ENCODE measurements around the gene TTN.

Gene TTN

DNA sequence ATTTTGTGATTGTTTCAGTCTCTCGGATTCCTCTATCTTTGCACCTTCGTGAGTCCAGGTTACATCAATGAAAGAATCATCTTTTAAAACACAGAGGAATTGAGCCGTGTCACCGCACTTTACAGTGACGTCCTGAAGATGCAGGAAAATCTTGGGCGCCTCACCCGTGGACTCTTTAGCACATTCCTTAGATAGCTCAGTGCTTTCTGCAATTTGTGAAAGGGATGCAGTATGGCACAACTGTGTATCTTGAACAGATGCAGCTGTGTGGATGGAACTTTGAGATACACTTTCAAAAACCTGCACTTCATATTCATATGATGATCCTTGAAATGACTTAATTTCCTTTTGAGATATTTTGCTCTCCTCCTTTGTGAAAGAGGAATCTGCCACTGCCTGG, 50.9 kb downstream of the TTN start:
- Histone ChIP-seq H3K27me3 (ENCODE audit: insufficient read depth, low read depth) (no peaks in the 10 kb centered on the region), H3K4me1 (ENCODE audit: low read depth, poor library complexity, severe bottlenecking) (no peaks in the 10 kb centered on the region), H3K79me2 (ENCODE audit: insufficient read depth, low read depth) (no peaks in the 10 kb centered on the region), H2AFZ (ENCODE audit: low read depth) (no peak overlapping the region), H3K4me2 (no peak overlapping the region), H3K4me3 (IDR thresholded peaks at IDR 0.05; ENCODE audit: insufficient read depth, low read depth, low read length) (no peak overlapping the region), H3K36me3 (ENCODE audit: insufficient read depth) (no peaks in the 10 kb centered on the region), H4K20me1 (ENCODE audit: insufficient read depth) (no peaks in the 10 kb centered on the region), H3K27ac (no peak overlapping the region), H3K9ac (no peak overlapping the region)
- TF ChIP-seq, protein P1, sequence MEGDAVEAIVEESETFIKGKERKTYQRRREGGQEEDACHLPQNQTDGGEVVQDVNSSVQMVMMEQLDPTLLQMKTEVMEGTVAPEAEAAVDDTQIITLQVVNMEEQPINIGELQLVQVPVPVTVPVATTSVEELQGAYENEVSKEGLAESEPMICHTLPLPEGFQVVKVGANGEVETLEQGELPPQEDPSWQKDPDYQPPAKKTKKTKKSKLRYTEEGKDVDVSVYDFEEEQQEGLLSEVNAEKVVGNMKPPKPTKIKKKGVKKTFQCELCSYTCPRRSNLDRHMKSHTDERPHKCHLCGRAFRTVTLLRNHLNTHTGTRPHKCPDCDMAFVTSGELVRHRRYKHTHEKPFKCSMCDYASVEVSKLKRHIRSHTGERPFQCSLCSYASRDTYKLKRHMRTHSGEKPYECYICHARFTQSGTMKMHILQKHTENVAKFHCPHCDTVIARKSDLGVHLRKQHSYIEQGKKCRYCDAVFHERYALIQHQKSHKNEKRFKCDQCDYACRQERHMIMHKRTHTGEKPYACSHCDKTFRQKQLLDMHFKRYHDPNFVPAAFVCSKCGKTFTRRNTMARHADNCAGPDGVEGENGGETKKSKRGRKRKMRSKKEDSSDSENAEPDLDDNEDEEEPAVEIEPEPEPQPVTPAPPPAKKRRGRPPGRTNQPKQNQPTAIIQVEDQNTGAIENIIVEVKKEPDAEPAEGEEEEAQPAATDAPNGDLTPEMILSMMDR (conservative IDR thresholded peaks at IDR 0.05; ENCODE audit: low read depth, low read length), result no peak

DNA sequence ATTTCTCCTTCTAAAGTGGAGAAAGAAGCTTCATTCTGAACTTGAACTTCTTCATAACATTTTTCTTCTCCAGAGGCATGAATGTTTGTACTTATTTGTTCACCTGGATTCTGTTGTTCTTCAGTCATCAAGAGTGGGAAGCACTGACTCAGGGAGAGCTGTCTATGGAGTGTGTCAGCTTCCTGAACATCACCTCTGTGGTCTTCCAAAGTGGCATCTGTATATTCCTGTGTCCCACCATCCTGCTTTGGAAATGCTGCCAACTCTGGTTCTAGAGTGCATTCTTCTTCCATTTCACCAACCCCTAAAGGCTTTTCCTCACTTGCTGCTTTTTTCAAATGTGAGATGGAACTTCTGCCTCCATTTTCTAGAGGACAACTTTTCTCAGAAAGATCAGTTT, 59.5 kb downstream of the TTN start:
- H3K27ac ChIP-seq, result no peak overlapping the region
- no peaks in the 10 kb centered on the region for H4K20me1 ChIP-seq (ENCODE audit: insufficient read depth)
- no peak overlapping the region for H3K9ac ChIP-seq
- H3K4me2 ChIP-seq, result no peak overlapping the region
- TF ChIP-seq, protein P1 (conservative IDR thresholded peaks at IDR 0.05; ENCODE audit: low read depth, low read length), result no peak
- H3K4me1 ChIP-seq (ENCODE audit: low read depth, poor library complexity, severe bottlenecking), result no peaks in the 10 kb centered on the region
- H2AFZ ChIP-seq (ENCODE audit: low read depth), result no peak overlapping the region
- no peaks in the 10 kb centered on the region for H3K36me3 ChIP-seq (ENCODE audit: insufficient read depth)
- H3K79me2 ChIP-seq (ENCODE audit: insufficient read depth, low read depth), result no peaks in the 10 kb centered on the region
- H3K4me3 ChIP-seq (IDR thresholded peaks at IDR 0.05; ENCODE audit: insufficient read depth, low read depth, low read length), result no peak overlapping the region
- H3K27me3 ChIP-seq (ENCODE audit: insufficient read depth, low read depth), result no peaks in the 10 kb centered on the region

DNA sequence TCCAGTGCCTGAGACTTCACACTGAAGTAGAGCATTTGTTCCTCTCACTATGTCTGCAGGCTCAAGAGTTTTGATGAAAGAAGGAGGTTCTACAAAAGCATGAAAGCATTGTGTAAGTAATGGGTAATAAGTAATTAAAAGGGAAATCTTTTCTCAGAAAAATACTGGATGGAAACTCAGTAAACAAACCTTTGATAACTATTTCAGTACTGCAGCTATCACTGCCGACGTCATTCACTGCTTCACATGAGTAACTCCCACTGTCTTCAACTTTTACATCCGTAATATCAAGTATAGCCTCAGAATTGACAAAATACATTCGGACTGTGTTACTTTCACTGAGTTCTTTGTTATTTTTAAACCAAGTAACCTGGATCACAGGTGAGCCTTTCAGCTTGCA, 72.7 kb downstream of the TTN start:
- no peaks in the 10 kb centered on the region for H3K27me3 ChIP-seq (ENCODE audit: insufficient read depth, low read depth)
- H3K4me2 ChIP-seq, result no peak overlapping the region
- no peaks in the 10 kb centered on the region for H4K20me1 ChIP-seq (ENCODE audit: insufficient read depth)
- TF ChIP-seq, protein P1 (conservative IDR thresholded peaks at IDR 0.05; ENCODE audit: low read depth, low read length), result no peak
- H3K4me1 ChIP-seq (ENCODE audit: low read depth, poor library complexity, severe bottlenecking), result no peaks in the 10 kb centered on the region
- no peak overlapping the region for H3K27ac ChIP-seq
- H2AFZ ChIP-seq (ENCODE audit: low read depth), result no peak overlapping the region
- H3K4me3 ChIP-seq (IDR thresholded peaks at IDR 0.05; ENCODE audit: insufficient read depth, low read depth, low read length), result no peak overlapping the region
- H3K9ac ChIP-seq, result no peak overlapping the region
- H3K36me3 ChIP-seq (ENCODE audit: insufficient read depth), result no peaks in the 10 kb centered on the region
- no peaks in the 10 kb centered on the region for H3K79me2 ChIP-seq (ENCODE audit: insufficient read depth, low read depth)

DNA sequence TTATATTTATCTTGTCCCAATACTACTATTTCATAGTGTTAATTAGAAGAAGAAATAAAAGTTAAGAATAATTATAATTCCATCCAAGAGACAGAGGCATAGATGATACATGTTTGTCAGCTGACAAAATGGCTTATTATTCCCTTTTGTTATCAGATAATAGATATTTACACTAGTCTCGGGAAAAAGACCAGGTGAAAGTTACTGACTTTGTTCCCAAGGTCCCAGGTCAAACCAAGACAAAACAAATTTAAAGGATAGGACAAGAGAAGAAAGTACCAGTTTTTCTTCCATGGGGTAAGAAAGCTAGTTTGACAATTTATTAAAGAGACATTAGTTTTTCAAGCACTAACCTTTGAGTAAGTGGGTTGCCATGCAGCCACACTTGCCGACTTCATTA, 73.2 kb downstream of the TTN start:
- Histone ChIP-seq H3K27ac (no peak overlapping the region), H3K79me2 (ENCODE audit: insufficient read depth, low read depth) (no peaks in the 10 kb centered on the region), H2AFZ (ENCODE audit: low read depth) (no peak overlapping the region), H3K4me2 (no peak overlapping the region), H3K4me1 (ENCODE audit: low read depth, poor library complexity, severe bottlenecking) (no peaks in the 10 kb centered on the region), H3K4me3 (IDR thresholded peaks at IDR 0.05; ENCODE audit: insufficient read depth, low read depth, low read length) (no peak overlapping the region), H4K20me1 (ENCODE audit: insufficient read depth) (no peaks in the 10 kb centered on the region), H3K36me3 (ENCODE audit: insufficient read depth) (no peaks in the 10 kb centered on the region), H3K27me3 (ENCODE audit: insufficient read depth, low read depth) (no peaks in the 10 kb centered on the region), H3K9ac (no peak overlapping the region)
- TF ChIP-seq, protein P1 (conservative IDR thresholded peaks at IDR 0.05; ENCODE audit: low read depth, low read length), result no peak

DNA sequence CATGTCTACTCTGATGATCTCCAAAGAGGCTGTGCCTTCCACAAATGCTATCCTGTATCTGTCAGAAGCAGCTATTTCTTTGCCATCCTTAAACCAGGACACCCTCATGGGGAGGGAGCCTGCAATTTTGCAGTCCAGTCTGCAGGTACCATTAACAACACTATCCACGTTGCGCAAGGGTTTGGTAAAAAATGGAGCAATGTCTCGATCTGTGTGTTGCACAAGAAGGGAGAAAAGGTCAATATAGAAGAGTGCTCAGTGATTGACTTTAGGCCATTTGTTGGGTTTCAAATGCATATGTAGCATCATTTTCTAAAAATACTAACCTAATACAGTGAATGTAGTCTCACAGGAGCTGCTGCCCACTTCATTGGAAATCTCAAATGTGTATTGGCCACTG, 74.3 kb downstream of the TTN start:
- Histone ChIP-seq H2AFZ (ENCODE audit: low read depth) (no peak overlapping the region), H3K27ac (no peak overlapping the region), H3K36me3 (ENCODE audit: insufficient read depth) (no peaks in the 10 kb centered on the region), H3K27me3 (ENCODE audit: insufficient read depth, low read depth) (no peaks in the 10 kb centered on the region), H3K4me1 (ENCODE audit: low read depth, poor library complexity, severe bottlenecking) (no peaks in the 10 kb centered on the region), H3K4me3 (IDR thresholded peaks at IDR 0.05; ENCODE audit: insufficient read depth, low read depth, low read length) (no peak overlapping the region), H3K4me2 (no peak overlapping the region), H3K79me2 (ENCODE audit: insufficient read depth, low read depth) (no peaks in the 10 kb centered on the region), H3K9ac (no peak overlapping the region), H4K20me1 (ENCODE audit: insufficient read depth) (no peaks in the 10 kb centered on the region)
- TF ChIP-seq, protein P1 (conservative IDR thresholded peaks at IDR 0.05; ENCODE audit: low read depth, low read length), result no peak

All from KMS-11 (cell line).